Loucy (cell line): ENCODE results near the gene SIRPA.

Experiments used
- H2AFZ ChIP-seq: fragments of 200-600 bp; sonication (generic); 2 replicates; pipeline ENCODE4 v1.6.0; 2016; ENCODE audit warnings: antibody characterized with exemption, mild to moderate bottlenecking, low read length, moderate library complexity
- H3F3A ChIP-seq: fragments of 200-600 bp; 2 replicates; pipeline ENCODE4 v1.6.0; 2016; ENCODE audit warnings: antibody characterized with exemption, low read depth, mild to moderate bottlenecking
- H3K27me3 ChIP-seq: fragments of 200-600 bp; sonication (generic); 2 replicates; pipeline ENCODE4 v1.6.1; 2014; ENCODE audit warnings: low read length, mild to moderate bottlenecking; ENCODE audit not compliant: insufficient read depth, poor library complexity, severe bottlenecking
- H3K36me3 ChIP-seq: fragments of 200-600 bp; sonication (generic); 2 replicates; pipeline ENCODE4 v1.6.1; 2016; ENCODE audit warnings: low read length; ENCODE audit not compliant: insufficient read depth
- H3K4me1 ChIP-seq: fragments of 200-600 bp; sonication (generic); 2 replicates; pipeline ENCODE4 v1.5.1; 2014; ENCODE audit warnings: low read length, mild to moderate bottlenecking; ENCODE audit not compliant: insufficient read depth, poor library complexity, severe bottlenecking
- H3K4me2 ChIP-seq: fragments of 200-600 bp; sonication (generic); 2 replicates; pipeline ENCODE4 v1.6.0; 2014; ENCODE audit warnings: antibody characterized with exemption, low read length, low read depth, mild to moderate bottlenecking; ENCODE audit not compliant: poor library complexity, severe bottlenecking
- H3K4me3 ChIP-seq: fragments of 200-600 bp; sonication (generic); 2 replicates; pipeline ENCODE4 v1.5.1; 2014; ENCODE audit warnings: low read length, mild to moderate bottlenecking, mixed read lengths; ENCODE audit not compliant: poor library complexity, severe bottlenecking
- H3K79me2 ChIP-seq: fragments of 200-600 bp; sonication (generic); 2 replicates; pipeline ENCODE4 v1.6.1; 2014; ENCODE audit warnings: low read length; ENCODE audit not compliant: insufficient read depth
- H3K9ac ChIP-seq: fragments of 200-600 bp; sonication (generic); 2 replicates; pipeline ENCODE4 v1.6.0; 2014; ENCODE audit warnings: mild to moderate bottlenecking, low read depth, low read length, moderate library complexity; ENCODE audit not compliant: poor library complexity, severe bottlenecking
- H3K9me2 ChIP-seq: fragments of 200-600 bp; sonication (generic); replicated peaks from 2 replicates; pipeline ENCODE4 v1.6.1; 2016; ENCODE audit warnings: low read depth, low read length, mixed read lengths
- H3K9me3 ChIP-seq: fragments of 200-600 bp; sonication (generic); 2 replicates; pipeline ENCODE4 v1.6.1; 2014; ENCODE audit warnings: mild to moderate bottlenecking, antibody characterized with exemption, low read length, low read depth; ENCODE audit not compliant: insufficient read depth
- H4K20me1 ChIP-seq: fragments of 200-600 bp; sonication (generic); 2 replicates; pipeline ENCODE4 v1.6.0; 2014; ENCODE audit warnings: antibody characterized with exemption, low read length, mild to moderate bottlenecking; ENCODE audit not compliant: insufficient read depth, poor library complexity, severe bottlenecking
- CTCF ChIP-seq: fragments of 200-600 bp; sonication (generic); conservative IDR thresholded peaks from 2 replicates; pipeline ENCODE4 v1.5.1; 2014; ENCODE audit warnings: mild to moderate bottlenecking, antibody characterized with exemption, low read length
- EZH2phosphoT487 ChIP-seq: fragments of 200-600 bp; IDR thresholded peaks from 2 replicates; pipeline ENCODE4 v1.6.1; 2018; ENCODE audit warnings: antibody characterized with exemption, mild to moderate bottlenecking, moderate library complexity, borderline replicate concordance

SIRPA gene

GRCh38 chr20:1941226-1941625 is 46.0 kb downstream of the SIRPA start:
- H3K4me2 ChIP-seq, result no peak overlapping the region
- no peak overlapping the region for H3K9ac ChIP-seq
- TF ChIP-seq EZH2phosphoT487, result no peak
- TF ChIP-seq CTCF, result no peak
- H3K4me1 ChIP-seq, result no peaks in the 10 kb centered on the region
- H3K9me2 ChIP-seq, result no peaks in the 10 kb centered on the region
- H2AFZ ChIP-seq, result no peak overlapping the region
- H3K27me3 ChIP-seq, result no peaks in the 10 kb centered on the region
- H3K9me3 ChIP-seq, result no peaks in the 10 kb centered on the region
- no peaks in the 10 kb centered on the region for H3F3A ChIP-seq
- H3K36me3 ChIP-seq, result no peaks in the 10 kb centered on the region
- H3K79me2 ChIP-seq, result no peaks in the 10 kb centered on the region
- no peak overlapping the region for H3K4me3 ChIP-seq
- H4K20me1 ChIP-seq, result no peaks in the 10 kb centered on the region

- H3K27me3 ChIP-seq, result no peaks in the 10 kb centered on the region
- H3K36me3 ChIP-seq, result no peaks in the 10 kb centered on the region
- H3K9ac ChIP-seq, result no peak overlapping the region
- H3K9me3 ChIP-seq, result no peaks in the 10 kb centered on the region
- H3K4me1 ChIP-seq, result no peaks in the 10 kb centered on the region
- H3K4me2 ChIP-seq, result no peak overlapping the region
- no peaks in the 10 kb centered on the region for H3K79me2 ChIP-seq
- H2AFZ ChIP-seq, result no peak overlapping the region
- H3F3A ChIP-seq, result no peaks in the 10 kb centered on the region
- H4K20me1 ChIP-seq, result no peaks in the 10 kb centered on the region
- TF ChIP-seq EZH2phosphoT487, result no peak
- no peak for TF ChIP-seq CTCF
- H3K4me3 ChIP-seq, result no peak overlapping the region
- H3K9me2 ChIP-seq, result no peaks in the 10 kb centered on the region
These were observed 46.9 kb downstream of the SIRPA start for GRCh38 chr20:1942061-1942460.

GRCh38 chr20:1942486-1943274 is 47.5 kb downstream of the SIRPA start:
- H4K20me1 ChIP-seq, result no peaks in the 10 kb centered on the region
- no peak overlapping the region for H2AFZ ChIP-seq
- no peaks in the 10 kb centered on the region for H3K4me1 ChIP-seq
- H3K9ac ChIP-seq, result no peak overlapping the region
- no peaks in the 10 kb centered on the region for H3K79me2 ChIP-seq
- no peaks in the 10 kb centered on the region for H3F3A ChIP-seq
- H3K36me3 ChIP-seq, result no peaks in the 10 kb centered on the region
- H3K9me2 ChIP-seq, result no peaks in the 10 kb centered on the region
- H3K27me3 ChIP-seq, result no peaks in the 10 kb centered on the region
- H3K4me3 ChIP-seq, result no peak overlapping the region
- TF ChIP-seq EZH2phosphoT487, result no peak
- no peak for TF ChIP-seq CTCF
- no peak overlapping the region for H3K4me2 ChIP-seq
- H3K9me3 ChIP-seq, result no peaks in the 10 kb centered on the region
